ENCODE data around the gene MLPH.

- TF ChIP-seq CTCF (conservative IDR thresholded peaks at IDR 0.05) (no peak), ZFX (IDR thresholded peaks at IDR 0.05) (no peak)
Observed at GRCh38 chr2:237498341-237498740, 11.3 kb downstream of the MLPH start.

All from C4-2B (cell line).